ENCODE data around the gene OPN5.

OPN5 gene

GRCh38 chr6:47789553-47789952, 7.7 kb downstream of the OPN5 start:
- DNase-seq, result no peak

GRCh38 chr6:47792216-47792733, 10.4 kb downstream of the OPN5 start:
- DNase-seq, result no peak

GRCh38 chr6:47794577-47795135, 12.8 kb downstream of the OPN5 start:
- no peak for DNase-seq

GRCh38 chr6:47801984-47802383, 20.2 kb downstream of the OPN5 start:
- DNase-seq, result no peak

- DNase-seq, result no peak
Measured at GRCh38 chr6:47804821-47805220, 23.0 kb downstream of the OPN5 start.

GRCh38 chr6:47809873-47810272, 28.0 kb downstream of the OPN5 start:
- DNase-seq, result no peak

- DNase-seq, result no peak
Measured at GRCh38 chr6:47810885-47811284, 29.1 kb downstream of the OPN5 start.

- no peak for DNase-seq
Measured at GRCh38 chr6:47811443-47811842, 29.6 kb downstream of the OPN5 start.

- no peak for DNase-seq
Measured at GRCh38 chr6:47817749-47818148, 35.9 kb downstream of the OPN5 start.

- DNase-seq, result no peak
Measured at GRCh38 chr6:47819461-47819860, 37.6 kb downstream of the OPN5 start.

GRCh38 chr6:47822856-47823554, 41.2 kb downstream of the OPN5 start:
- DNase-seq, result no peak

GRCh38 chr6:47832386-47833100, 50.7 kb downstream of the OPN5 start:
- no peak for DNase-seq

- no peak for DNase-seq
Measured at GRCh38 chr6:47834196-47834595, 52.4 kb downstream of the OPN5 start.

- no peak for DNase-seq
Measured at GRCh38 chr6:47836046-47836445, 54.2 kb downstream of the OPN5 start.

- no peak for DNase-seq
Measured at GRCh38 chr6:47836639-47837038, 54.8 kb downstream of the OPN5 start.

- DNase-seq, result no peak
Measured at GRCh38 chr6:47839645-47840044, 57.8 kb downstream of the OPN5 start.

GRCh38 chr6:47844881-47845280, 63.0 kb downstream of the OPN5 start:
- no peak for DNase-seq

- no peak for DNase-seq
Measured at GRCh38 chr6:47846752-47847151, 64.9 kb downstream of the OPN5 start.

GRCh38 chr6:47851091-47851490, 69.3 kb downstream of the OPN5 start:
- DNase-seq, result no peak

- no peak for DNase-seq
Measured at GRCh38 chr6:47852727-47853126, 70.9 kb downstream of the OPN5 start.

GRCh38 chr6:47853766-47854165, 71.9 kb downstream of the OPN5 start:
- no peak for DNase-seq

GRCh38 chr6:47854971-47855370, 73.1 kb downstream of the OPN5 start:
- DNase-seq, result no peak

- no peak for DNase-seq
Measured at GRCh38 chr6:47859175-47859574, 77.3 kb downstream of the OPN5 start.

- no peak for DNase-seq
Measured at GRCh38 chr6:47862731-47863130, 80.9 kb downstream of the OPN5 start.

All from inflammatory macrophage treated with lipopolysaccharide for 1 hour (primary cell).